Fibroblast of lung (primary cell): ENCODE data around the gene TMEM154.

Source experiments
- CTCF ChIP-seq, 2 donors: IDR thresholded peaks in 1 of 2; conservative IDR thresholded peaks in 1 of 2; 1 replicate in 1 of 2; 2 replicates in 1 of 2; pipeline ENCODE4 v1.5.1; 2011 to 2012; ENCODE audit warnings: low read length in 2 of 2, control low read depth in 1 of 2, inconsistent platforms in 1 of 2, low read depth in 1 of 2, mild to moderate bottlenecking in 1 of 2
- EZH2 ChIP-seq: IDR thresholded peaks from 2 replicates; pipeline ENCODE4 v1.5.1; 2012; ENCODE audit warnings: low read length, control low read depth, mild to moderate bottlenecking; ENCODE audit errors: missing control alignments

GRCh38 chr4:152613841-152614721, 65.7 kb downstream of the TMEM154 start:
- no peak for TF ChIP-seq EZH2
- no peak for TF ChIP-seq CTCF (conservative IDR thresholded peaks at IDR 0.05 in 1 of 2, IDR thresholded peaks at IDR 0.05 in 1 of 2; ENCODE audit: low read depth in 1 of 2, low read length in 2 of 2)
